ENCODE data around the gene LIN52. TPM values are rescaled to one million over a fixed set of nuclear protein-coding genes. Genes with fewer than 3 reads are reported as not detected.

Gene LIN52
- total RNA-seq, 1 donor: 10.0 TPM

DNA sequence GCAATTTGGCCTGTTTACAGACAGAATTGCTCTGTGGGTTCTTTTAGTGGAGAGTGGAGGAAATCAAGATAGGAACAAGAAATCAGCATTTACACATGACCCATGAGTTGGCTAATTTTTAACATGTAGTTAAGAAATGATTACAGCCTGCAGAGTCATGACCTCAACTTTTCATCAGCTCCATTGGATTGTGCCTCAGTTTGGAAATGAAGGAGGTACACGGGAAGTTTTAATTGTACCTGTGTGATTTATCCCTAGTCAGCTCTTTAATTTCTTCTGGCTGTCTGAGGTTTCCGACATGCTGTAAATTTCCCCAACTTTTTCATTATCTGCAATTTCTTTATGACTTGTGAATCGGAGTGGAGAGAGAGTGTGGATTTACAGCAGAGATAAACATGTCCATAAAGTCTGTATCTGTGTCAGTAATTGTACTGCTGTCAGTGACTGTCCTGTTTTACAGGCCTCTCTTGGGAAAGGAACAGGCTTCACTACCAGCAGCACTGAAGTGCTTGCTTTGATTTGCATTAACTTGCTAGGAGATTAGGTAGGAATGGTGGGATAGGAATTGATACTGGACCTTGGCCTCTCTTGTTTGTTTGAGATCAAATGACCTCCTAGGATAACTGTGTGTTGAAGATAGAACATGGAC, 49.2 kb downstream of the LIN52 start:
- DNase-seq (ENCODE audit: low read depth): no peak
- TF ChIP-seq, protein P1, sequence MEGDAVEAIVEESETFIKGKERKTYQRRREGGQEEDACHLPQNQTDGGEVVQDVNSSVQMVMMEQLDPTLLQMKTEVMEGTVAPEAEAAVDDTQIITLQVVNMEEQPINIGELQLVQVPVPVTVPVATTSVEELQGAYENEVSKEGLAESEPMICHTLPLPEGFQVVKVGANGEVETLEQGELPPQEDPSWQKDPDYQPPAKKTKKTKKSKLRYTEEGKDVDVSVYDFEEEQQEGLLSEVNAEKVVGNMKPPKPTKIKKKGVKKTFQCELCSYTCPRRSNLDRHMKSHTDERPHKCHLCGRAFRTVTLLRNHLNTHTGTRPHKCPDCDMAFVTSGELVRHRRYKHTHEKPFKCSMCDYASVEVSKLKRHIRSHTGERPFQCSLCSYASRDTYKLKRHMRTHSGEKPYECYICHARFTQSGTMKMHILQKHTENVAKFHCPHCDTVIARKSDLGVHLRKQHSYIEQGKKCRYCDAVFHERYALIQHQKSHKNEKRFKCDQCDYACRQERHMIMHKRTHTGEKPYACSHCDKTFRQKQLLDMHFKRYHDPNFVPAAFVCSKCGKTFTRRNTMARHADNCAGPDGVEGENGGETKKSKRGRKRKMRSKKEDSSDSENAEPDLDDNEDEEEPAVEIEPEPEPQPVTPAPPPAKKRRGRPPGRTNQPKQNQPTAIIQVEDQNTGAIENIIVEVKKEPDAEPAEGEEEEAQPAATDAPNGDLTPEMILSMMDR (IDR thresholded peaks at IDR 0.05; ENCODE audit: insufficient read depth, low read length): no peak
- H3K4me3 ChIP-seq (ENCODE audit: low read depth, low read length): no peak overlapping the region

DNA sequence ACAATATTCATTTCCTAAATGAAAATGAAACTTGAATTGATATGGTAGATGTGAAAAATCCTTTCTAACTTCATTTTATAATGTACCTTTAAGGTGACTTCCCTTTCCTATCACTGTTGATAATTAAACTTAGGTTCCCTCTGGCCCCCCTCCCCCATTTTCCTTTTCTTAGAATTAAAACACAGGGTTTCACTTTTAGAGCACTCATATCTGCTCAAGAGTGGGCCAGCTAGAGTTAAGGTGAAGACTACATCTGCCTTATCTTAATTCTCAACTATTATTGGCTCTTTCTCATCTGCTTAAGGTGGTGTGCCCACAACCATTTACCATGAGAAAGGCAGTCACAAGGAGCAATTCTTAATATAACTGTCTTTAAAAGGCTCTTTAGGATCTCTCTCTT, 49.7 kb downstream of the LIN52 start:
- H3K4me3 ChIP-seq (ENCODE audit: low read depth, low read length): no peak overlapping the region
- DNase-seq (ENCODE audit: low read depth): no peak
- TF ChIP-seq, protein P1 (IDR thresholded peaks at IDR 0.05; ENCODE audit: insufficient read depth, low read length): no peak

GRCh38 chr14:74135426-74135825, 50.7 kb downstream of the LIN52 start:
- TF ChIP-seq, protein P1 (IDR thresholded peaks at IDR 0.05; ENCODE audit: insufficient read depth, low read length): no peak
- peak; percentile 80 for DNase-seq (ENCODE audit: low read depth)
- no peak overlapping the region for H3K4me3 ChIP-seq (ENCODE audit: low read depth, low read length)

DNA sequence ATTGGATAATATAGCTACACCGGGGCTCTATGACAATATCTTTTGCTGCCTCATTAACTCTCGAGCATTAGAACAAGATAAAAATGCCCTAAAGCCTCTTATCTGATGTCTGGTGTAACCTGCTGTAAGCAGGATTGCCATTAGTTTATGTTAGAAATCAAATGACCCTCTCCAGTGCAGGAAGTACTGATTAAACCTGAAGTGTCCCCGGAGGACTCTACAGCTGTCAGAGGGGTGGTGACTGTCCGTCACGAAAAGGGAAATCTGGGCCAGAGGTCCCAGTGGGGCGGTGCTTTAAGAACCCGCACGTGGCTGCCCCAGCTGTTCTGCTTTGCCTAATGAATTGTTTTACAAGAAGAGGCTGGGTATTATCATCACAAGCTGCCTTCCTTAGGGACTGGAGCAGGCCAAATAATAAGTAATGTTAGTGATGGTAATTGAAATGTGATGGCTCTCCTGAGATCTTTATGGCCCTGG, 55.7 kb downstream of the LIN52 start:
- DNase-seq (ENCODE audit: low read depth): peak; percentile 30
- H3K4me3 ChIP-seq (ENCODE audit: low read depth, low read length): no peak overlapping the region
- TF ChIP-seq, protein P1 (IDR thresholded peaks at IDR 0.05; ENCODE audit: insufficient read depth, low read length): no peak

- DNase-seq (ENCODE audit: low read depth): peak; percentile 40
- no peak overlapping the region for H3K4me3 ChIP-seq (ENCODE audit: low read depth, low read length)
- TF ChIP-seq, protein P1 (IDR thresholded peaks at IDR 0.05; ENCODE audit: insufficient read depth, low read length): no peak
These were observed 56.9 kb downstream of the LIN52 start for GRCh38 chr14:74141703-74142102.

GRCh38 chr14:74142523-74142922, 57.8 kb downstream of the LIN52 start:
- no peak overlapping the region for H3K4me3 ChIP-seq (ENCODE audit: low read depth, low read length)
- TF ChIP-seq, protein P1 (IDR thresholded peaks at IDR 0.05; ENCODE audit: insufficient read depth, low read length): no peak
- no peak for DNase-seq (ENCODE audit: low read depth)

DNA sequence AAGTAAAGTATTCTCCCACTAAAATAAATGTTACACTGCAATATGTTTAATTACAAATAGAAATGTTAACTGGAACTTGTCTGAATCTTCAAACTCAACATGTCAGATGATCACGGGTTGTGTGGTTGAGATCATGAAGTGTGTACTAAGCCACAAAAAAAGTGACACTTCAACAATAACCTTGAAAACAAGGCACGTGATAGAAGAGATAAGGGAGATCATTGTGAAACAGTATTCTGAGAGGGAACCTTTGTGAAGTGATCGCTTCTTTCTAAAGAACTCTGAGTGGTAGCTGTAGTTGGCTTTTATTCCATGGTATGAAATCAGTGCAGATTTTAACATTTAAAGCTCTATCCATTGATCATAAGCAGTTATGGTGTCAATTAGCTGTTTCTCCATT, 60.0 kb downstream of the LIN52 start:
- no peak for DNase-seq (ENCODE audit: low read depth)
- TF ChIP-seq, protein P1 (IDR thresholded peaks at IDR 0.05; ENCODE audit: insufficient read depth, low read length): no peak
- H3K4me3 ChIP-seq (ENCODE audit: low read depth, low read length): no peak overlapping the region
